KOPT-K1 (cell line): ENCODE data around the gene MAN1C1.
"Not testable (repeated sequence)": the region's sequence is repeated elsewhere in the genome, so short reads cannot be mapped to it uniquely, and the experiment has no call there.

Experiments used
- H3K27ac ChIP-seq: fragments of 200-600 bp; sonication (generic); 2 replicates; pipeline ENCODE4 v1.5.1; 2016; ENCODE audit warnings: antibody characterized with exemption, mild to moderate bottlenecking, low read depth, low read length; ENCODE audit not compliant: poor library complexity, severe bottlenecking
- H3K36me3 ChIP-seq: fragments of 200-600 bp; sonication (generic); 2 replicates; pipeline ENCODE4 v1.5.1; 2017; ENCODE audit warnings: antibody characterized with exemption, mild to moderate bottlenecking, low read length, moderate library complexity; ENCODE audit not compliant: insufficient read depth
- H3K9me3 ChIP-seq: fragments of 200-600 bp; sonication (generic); 2 replicates; pipeline ENCODE4 v1.5.1; 2017; ENCODE audit warnings: antibody characterized with exemption, low read length, mild to moderate bottlenecking; ENCODE audit not compliant: insufficient read depth, poor library complexity, severe bottlenecking

The MAN1C1 gene

DNA sequence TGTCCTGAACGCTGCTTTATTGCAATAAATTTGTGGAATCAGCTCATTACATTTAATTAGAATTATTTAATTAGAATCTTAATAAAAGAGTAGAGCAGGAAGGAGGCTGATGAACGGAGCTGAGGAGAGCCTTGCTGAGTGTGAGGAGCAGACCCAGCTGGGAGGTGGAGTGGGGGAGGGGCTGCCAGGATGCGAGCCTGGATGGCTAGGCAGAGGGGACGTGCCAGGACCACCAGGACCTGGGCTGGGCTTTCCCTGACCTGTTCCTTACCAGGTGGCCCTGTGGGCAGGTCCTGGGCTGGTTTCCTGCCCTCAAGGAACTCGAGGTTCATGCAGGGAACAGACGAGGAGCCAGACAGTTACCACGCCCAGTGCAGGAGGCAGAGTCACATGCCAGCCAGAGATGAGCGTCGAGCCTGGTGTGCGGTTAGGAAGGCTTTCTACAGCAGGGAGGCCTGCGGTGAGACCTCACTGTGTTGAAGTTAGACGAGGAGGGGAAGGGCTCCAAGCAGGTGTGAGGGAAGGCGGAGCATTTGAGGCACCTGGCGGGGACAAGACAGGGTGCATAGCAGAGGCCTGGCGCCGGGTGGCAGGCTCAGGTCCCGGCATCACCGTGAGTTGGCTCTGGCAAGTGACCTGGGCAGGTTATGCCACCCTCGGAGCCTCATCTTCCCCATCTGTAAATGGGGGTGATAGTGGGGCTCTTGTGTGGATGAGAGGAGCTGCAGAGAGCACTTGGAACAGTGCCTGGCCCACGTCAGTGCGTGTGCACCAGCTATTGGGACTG lies 39.3 kb upstream of the MAN1C1 start:
- H3K27ac ChIP-seq: no peak overlapping the region
- H3K36me3 ChIP-seq: no peaks in the 10 kb centered on the region
- H3K9me3 ChIP-seq: no peaks in the 10 kb centered on the region

DNA sequence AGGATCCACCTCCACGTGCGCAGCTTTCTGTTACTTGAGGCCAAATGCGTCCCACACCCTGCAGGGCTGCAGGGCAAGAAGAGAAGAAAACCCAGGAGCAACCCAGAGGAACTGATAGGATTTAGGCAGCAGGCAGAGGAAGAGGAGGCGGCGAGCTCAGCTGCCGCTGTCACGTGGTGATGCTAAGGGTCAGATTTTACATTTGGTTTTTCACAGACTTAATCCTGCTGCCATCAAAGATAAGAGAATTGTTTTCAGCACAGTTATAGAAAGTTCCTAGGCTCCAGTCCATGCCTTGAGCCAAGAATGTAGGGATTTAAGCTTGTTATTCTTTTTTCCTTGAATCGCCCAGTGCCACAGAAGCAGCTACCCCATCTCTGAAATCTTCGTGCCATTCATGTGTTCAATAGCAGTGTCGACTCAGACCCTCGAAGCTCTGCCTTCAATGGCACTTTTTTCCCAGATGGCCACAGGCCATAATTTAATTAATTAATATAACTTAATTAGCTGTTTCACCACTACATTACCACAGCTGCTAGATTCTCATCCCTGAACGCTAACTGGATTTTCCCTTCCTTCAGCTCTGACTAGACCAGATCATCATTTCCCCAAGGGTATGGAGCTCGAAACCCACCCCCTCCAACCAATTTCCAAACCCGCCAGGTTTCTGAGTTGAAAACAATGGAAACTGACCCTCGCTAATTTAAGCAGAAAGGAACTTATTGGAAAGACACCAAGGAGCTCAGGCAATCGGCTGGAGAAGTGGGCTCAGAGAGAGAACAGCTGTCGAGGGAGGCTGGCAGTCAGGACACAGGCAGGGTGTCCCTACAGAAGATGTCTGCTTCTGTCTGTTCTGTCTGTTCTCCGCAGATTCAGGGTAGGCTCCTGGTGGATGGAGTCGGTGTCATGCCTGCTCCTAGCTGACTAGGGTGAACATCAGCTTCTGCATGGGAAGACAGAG lies 37.0 kb upstream of the MAN1C1 start:
- no peak overlapping the region for H3K27ac ChIP-seq

DNA sequence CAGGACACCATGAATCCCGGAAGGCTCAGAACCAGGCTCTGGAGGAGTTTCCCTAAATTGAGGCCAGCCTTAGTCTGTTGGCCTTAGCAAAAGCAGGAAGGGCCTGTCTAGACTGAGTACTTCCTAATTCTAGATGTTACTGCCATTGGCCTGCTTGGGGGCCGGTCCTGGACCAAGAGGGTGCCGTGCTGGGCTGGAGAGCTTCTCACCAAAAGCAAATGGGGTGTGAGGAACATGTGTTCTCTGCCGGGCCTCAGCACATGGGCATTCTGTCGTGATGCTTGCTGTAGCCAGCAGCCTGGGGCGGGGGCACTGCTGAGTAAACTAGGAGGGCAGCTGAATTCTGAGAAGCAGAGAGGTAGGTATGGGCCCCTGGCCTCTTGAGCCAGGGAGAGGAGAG lies 35.7 kb upstream of the MAN1C1 start:
- H3K27ac ChIP-seq: no peak overlapping the region
- H3K36me3 ChIP-seq: no peaks in the 10 kb centered on the region

More for the DNA sequence above, 37.0 kb upstream of the MAN1C1 start:
- Histone ChIP-seq H3K9me3 (no peaks in the 10 kb centered on the region), H3K36me3 (no peaks in the 10 kb centered on the region)

GRCh38 chr1:25581764-25582163 lies 34.8 kb upstream of the MAN1C1 start:
- no peaks in the 10 kb centered on the region for H3K9me3 ChIP-seq
- no peaks in the 10 kb centered on the region for H3K36me3 ChIP-seq
- H3K27ac ChIP-seq: no peak overlapping the region

More for the DNA sequence above, 35.7 kb upstream of the MAN1C1 start:
- no peaks in the 10 kb centered on the region for H3K9me3 ChIP-seq

- Histone ChIP-seq H3K36me3 (no peaks in the 10 kb centered on the region), H3K9me3 (no peaks in the 10 kb centered on the region), H3K27ac (no peak overlapping the region)
Measured at GRCh38 chr1:25583519-25584370, 32.8 kb upstream of the MAN1C1 start.

DNA sequence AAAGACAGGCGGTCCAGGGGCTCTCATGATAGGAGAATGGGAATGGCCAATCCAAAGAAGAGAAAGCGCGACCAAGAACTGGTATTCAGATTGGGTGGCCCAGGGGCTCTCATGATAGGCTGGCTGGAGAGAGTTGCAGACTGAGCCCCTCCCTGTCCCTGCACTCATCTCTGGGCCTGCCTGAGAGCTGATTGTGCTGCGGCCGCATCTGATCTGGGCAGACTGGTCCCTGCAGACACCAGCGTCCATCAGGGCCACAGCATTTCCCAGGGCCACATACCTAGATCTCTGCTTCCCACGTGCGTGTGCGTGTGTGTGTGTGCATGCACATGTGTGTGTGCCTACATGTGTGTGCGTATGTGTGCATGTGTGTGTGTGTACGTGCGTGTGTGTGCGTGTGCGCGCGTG lies 30.4 kb upstream of the MAN1C1 start:
- no peak overlapping the region for H3K27ac ChIP-seq
- H3K9me3 ChIP-seq: no peaks in the 10 kb centered on the region
- H3K36me3 ChIP-seq: no peaks in the 10 kb centered on the region

- no peak overlapping the region for H3K27ac ChIP-seq
- no peaks in the 10 kb centered on the region for H3K9me3 ChIP-seq
- H3K36me3 ChIP-seq: no peaks in the 10 kb centered on the region
Measured at GRCh38 chr1:25587290-25587689, 29.3 kb upstream of the MAN1C1 start.

DNA sequence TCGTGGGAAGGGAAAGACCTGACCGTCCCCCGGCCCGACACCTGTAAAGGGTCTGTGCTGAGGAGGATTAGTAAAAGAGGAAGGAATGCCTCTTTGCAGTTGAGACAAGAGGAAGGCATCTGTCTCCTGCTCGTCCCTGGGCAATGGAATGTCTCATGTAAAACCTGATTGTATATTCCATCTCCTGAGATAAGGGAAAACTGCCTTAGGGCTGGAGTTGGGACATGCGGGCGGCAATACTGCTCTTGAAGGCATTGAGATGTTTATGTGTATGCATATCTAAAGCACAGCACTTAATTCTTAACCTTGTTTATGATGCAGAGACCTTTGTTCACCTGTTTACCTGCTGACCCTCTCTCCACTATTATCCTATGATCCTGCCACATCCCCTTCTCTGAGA lies 28.4 kb upstream of the MAN1C1 start:
- not testable (repeated sequence) for H3K9me3 ChIP-seq, H3K27ac ChIP-seq, H3K36me3 ChIP-seq

DNA sequence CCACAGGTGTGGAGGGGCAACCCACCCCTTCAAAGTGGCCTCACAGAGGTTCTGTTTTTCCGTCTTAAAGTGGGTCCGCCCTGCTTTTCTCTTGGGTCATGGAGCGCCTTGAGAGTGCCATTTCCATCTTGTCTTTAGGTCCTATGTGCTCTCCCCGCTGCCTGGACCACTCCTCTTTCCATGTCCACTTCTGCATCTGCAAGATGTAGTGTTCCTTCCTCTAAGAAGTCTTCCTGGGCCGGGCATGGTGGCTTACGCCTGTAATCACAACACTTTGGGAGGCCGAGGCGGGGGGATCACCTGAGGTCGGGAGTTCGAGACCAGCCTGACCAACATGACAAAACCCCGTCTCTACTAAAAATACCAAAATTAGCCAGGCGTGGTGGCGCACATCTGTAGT lies 27.8 kb upstream of the MAN1C1 start:
- not testable (repeated sequence) for H3K27ac ChIP-seq, H3K9me3 ChIP-seq, H3K36me3 ChIP-seq

DNA sequence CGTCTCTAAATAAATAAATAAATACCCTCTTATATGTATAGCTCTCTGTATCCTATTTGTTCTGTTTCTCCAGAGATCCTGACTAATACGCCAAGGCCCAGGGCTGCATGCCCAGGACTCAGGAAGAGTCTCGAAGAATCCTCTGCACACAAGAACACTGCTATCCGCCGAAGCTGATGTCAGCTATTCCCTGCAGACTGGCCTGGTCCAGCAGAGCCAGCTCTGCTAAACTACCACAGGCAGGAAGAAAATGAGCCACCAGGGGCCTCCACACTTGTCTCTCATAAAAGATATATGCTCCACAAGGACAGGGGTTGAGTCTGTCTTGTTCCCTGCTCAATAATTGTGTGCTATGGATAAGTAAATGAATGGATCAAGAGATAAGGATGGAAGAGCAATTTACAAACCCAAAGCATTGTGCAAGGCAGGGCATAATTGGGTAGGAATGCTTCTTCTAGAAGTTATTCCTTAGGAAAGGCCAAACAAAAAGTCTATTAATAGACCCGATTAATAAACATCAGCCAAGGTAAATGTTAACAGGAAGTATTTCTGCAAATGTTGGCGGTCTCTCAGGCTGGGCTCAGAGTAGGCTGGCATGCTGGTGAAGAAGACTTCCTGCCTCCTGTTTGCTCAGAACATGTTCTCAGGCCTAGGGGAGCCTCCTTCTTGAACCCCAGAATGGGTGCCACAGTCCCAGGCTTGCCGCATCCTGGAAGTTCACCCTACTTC lies 26.3 kb upstream of the MAN1C1 start:
- Histone ChIP-seq H3K27ac (no peak overlapping the region), H3K36me3 (no peaks in the 10 kb centered on the region), H3K9me3 (no peaks in the 10 kb centered on the region)

DNA sequence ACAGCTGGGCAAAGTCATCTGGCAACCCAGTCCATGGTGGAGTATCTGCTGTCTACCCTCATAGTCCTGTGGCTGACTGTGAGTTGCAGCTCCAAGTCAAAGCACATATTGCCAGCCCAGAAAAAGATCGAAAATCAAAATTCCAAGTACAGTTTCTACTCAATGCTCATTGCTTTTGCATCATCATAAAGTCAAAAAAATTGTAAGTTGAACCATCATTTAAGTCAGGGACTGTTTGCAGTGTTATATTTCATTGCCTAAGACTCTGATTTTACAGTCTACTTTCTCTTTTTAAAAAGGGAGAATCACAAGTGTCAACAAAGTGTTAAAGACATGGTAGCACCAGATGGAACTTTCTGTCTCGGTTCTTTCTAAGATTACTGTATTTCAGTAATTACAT lies 22.7 kb upstream of the MAN1C1 start:
- no peak overlapping the region for H3K27ac ChIP-seq
- H3K9me3 ChIP-seq: peaks cover 3% of the 10 kb centered on the region
- no peaks in the 10 kb centered on the region for H3K36me3 ChIP-seq

GRCh38 chr1:25594971-25595370 lies 21.6 kb upstream of the MAN1C1 start:
- Histone ChIP-seq H3K27ac (no peak overlapping the region), H3K9me3 (peaks cover 9% of the 10 kb centered on the region), H3K36me3 (no peaks in the 10 kb centered on the region)

DNA sequence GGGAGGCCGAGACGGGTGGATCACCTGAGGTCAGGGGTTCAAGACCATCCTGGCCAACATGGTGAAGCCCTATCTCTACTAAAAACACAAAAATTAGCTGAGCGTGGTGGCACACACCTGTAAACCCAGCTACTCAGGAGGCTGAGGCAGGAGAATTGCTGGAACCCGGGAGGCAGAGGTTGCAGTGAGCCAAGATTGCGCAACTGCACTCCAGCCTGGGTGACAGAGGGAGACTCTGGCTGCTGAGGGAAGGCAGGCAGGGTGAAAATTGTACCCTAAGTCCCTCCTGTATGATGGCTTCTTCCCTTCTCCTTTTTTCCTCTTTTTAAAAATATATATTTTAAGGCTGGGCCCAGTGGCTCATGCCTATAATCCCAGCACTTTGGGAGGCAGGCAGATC lies 19.9 kb upstream of the MAN1C1 start:
- H3K36me3 ChIP-seq, H3K9me3 ChIP-seq, H3K27ac ChIP-seq: not testable (repeated sequence)

- no peak overlapping the region for H3K27ac ChIP-seq
- H3K36me3 ChIP-seq: no peaks in the 10 kb centered on the region
- peaks cover 9% of the 10 kb centered on the region for H3K9me3 ChIP-seq
Measured at GRCh38 chr1:25598879-25599278, 17.7 kb upstream of the MAN1C1 start.
